ENCODE measurements around the gene FMN2. TPM values are rescaled to one million over a fixed set of nuclear protein-coding genes. Genes with fewer than 3 reads are reported as not detected.

FMN2 gene
- total RNA-seq, 4 donors from 2014 or later: 0.11 to 0.89 TPM; not detected in 2

- WGBS: 81% methylated on average over 6 of the region's 6 CpGs
- no peaks in the 10 kb centered on the region for H3K36me3 ChIP-seq
- no peaks in the 10 kb centered on the region for H3K4me1 ChIP-seq
- H3K27ac ChIP-seq: no peak overlapping the region
- no peak overlapping the region for H3K4me3 ChIP-seq
- peaks cover 4% of the 10 kb centered on the region for H3K9me3 ChIP-seq
- TF ChIP-seq POLR2AphosphoS5 (IDR thresholded peaks at IDR 0.05): no peak
- no peak for TF ChIP-seq POLR2A (IDR thresholded peaks at IDR 0.05)
- TF ChIP-seq EP300 (IDR thresholded peaks at IDR 0.05): no peak
- no peak for TF ChIP-seq CTCF (IDR thresholded peaks at IDR 0.05)
- H3K27me3 ChIP-seq: no peaks in the 10 kb centered on the region
- no peak for DNase-seq (ENCODE audit: low spot score in 2 of 2)
Measured at GRCh38 chr1:240484804-240485443, 393.2 kb downstream of the FMN2 start.

GRCh38 chr1:240486611-240487010 lies 394.9 kb downstream of the FMN2 start:
- peaks cover 4% of the 10 kb centered on the region for H3K9me3 ChIP-seq
- WGBS: 85% methylated on average over 6 of the region's 6 CpGs
- no peaks in the 10 kb centered on the region for H3K36me3 ChIP-seq
- no peak for DNase-seq (ENCODE audit: low spot score in 2 of 2)
- no peak overlapping the region for H3K4me3 ChIP-seq
- no peaks in the 10 kb centered on the region for H3K27me3 ChIP-seq
- H3K27ac ChIP-seq: no peak overlapping the region
- no peaks in the 10 kb centered on the region for H3K4me1 ChIP-seq
- no peak for TF ChIP-seq CTCF (IDR thresholded peaks at IDR 0.05)
- TF ChIP-seq POLR2AphosphoS5 (IDR thresholded peaks at IDR 0.05): no peak
- TF ChIP-seq POLR2A (IDR thresholded peaks at IDR 0.05): no peak
- TF ChIP-seq EP300 (IDR thresholded peaks at IDR 0.05): no peak

- H3K36me3 ChIP-seq: no peaks in the 10 kb centered on the region
- no peak overlapping the region for H3K4me3 ChIP-seq
- H3K27ac ChIP-seq: no peak overlapping the region
- WGBS: 88% methylated on average over 3 of the region's 3 CpGs
- no peaks in the 10 kb centered on the region for H3K27me3 ChIP-seq
- no peak for DNase-seq (ENCODE audit: low spot score in 2 of 2)
- TF ChIP-seq POLR2A (IDR thresholded peaks at IDR 0.05) (no peak), POLR2AphosphoS5 (IDR thresholded peaks at IDR 0.05) (no peak), CTCF (IDR thresholded peaks at IDR 0.05) (no peak), EP300 (IDR thresholded peaks at IDR 0.05) (no peak)
- H3K4me1 ChIP-seq: no peaks in the 10 kb centered on the region
- H3K9me3 ChIP-seq: peaks cover 4% of the 10 kb centered on the region
Measured at GRCh38 chr1:240487493-240487892, 395.8 kb downstream of the FMN2 start.

GRCh38 chr1:240491156-240491555 lies 399.5 kb downstream of the FMN2 start:
- TF ChIP-seq POLR2AphosphoS5 (IDR thresholded peaks at IDR 0.05) (no peak), CTCF (IDR thresholded peaks at IDR 0.05) (no peak), POLR2A (IDR thresholded peaks at IDR 0.05) (no peak), EP300 (IDR thresholded peaks at IDR 0.05) (no peak)
- H3K9me3 ChIP-seq: no peaks in the 10 kb centered on the region
- no peak overlapping the region for H3K27ac ChIP-seq
- no peaks in the 10 kb centered on the region for H3K36me3 ChIP-seq
- no peak overlapping the region for H3K4me3 ChIP-seq
- no peaks in the 10 kb centered on the region for H3K4me1 ChIP-seq
- no peaks in the 10 kb centered on the region for H3K27me3 ChIP-seq
- WGBS: 78% methylated on average over 5 of the region's 5 CpGs
- no peak for DNase-seq (ENCODE audit: low spot score in 2 of 2)

GRCh38 chr1:240491796-240492195 lies 400.1 kb downstream of the FMN2 start:
- H3K4me3 ChIP-seq: no peak overlapping the region
- H3K27me3 ChIP-seq: no peaks in the 10 kb centered on the region
- no peak for DNase-seq (ENCODE audit: low spot score in 2 of 2)
- no peaks in the 10 kb centered on the region for H3K4me1 ChIP-seq
- no peak overlapping the region for H3K27ac ChIP-seq
- no peak for TF ChIP-seq EP300 (IDR thresholded peaks at IDR 0.05)
- no peaks in the 10 kb centered on the region for H3K36me3 ChIP-seq
- H3K9me3 ChIP-seq: no peaks in the 10 kb centered on the region
- 84% methylated on average over 7 of the region's 7 CpGs for WGBS
